HG02642 (cell line): ENCODE data around the gene NUBP2.

ENCODE experiments used
- ATAC-seq: cut with Tn5 transposase; IDR thresholded peaks from one replicate; pipeline ENCODE4 v1.9.1; 2021; ENCODE audit warnings: mild to moderate bottlenecking; ENCODE audit not compliant: unreplicated experiment, poor library complexity

NUBP2 gene

DNA sequence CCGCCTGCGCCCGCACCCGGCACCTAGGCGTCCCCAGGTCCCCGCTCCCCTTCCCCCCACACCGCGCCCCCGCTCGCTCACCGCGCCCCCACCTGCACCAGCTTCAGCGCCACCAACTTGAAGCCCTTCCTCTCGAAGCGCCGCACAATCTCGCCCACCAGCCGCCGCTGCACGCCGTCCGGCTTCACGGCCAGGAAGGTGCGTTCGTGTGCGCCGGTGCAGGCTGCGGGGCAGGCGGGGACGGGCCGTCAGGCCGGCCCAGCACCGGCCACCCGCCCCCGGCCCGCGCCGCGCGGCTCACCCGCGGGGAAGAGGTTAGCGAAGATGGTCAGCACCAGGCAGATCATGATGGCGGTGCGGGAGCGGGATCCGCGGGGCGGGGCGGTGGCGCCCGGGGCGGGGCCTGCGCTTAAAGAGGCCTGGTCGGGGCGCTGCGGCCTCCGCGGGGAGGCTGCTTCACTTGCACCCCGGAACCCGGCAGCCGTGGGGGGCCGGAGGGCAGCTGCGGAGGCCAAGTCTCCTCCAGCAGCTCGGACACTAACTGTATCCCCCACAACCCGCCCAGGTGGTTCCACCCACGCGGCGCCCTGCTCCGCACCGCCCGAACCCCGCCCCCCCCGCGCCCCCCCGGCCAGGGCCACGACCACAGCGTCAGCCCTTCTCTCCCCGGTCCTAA lies 11.4 kb upstream of the NUBP2 start, which contains the start of gene NME3:
Gene NME3 (minus strand): TSS at position 356 of the 676 bp plus-strand sequence. CDS start 9 bp downstream, at position 347.
- ATAC-seq: peak; percentile 32

DNA sequence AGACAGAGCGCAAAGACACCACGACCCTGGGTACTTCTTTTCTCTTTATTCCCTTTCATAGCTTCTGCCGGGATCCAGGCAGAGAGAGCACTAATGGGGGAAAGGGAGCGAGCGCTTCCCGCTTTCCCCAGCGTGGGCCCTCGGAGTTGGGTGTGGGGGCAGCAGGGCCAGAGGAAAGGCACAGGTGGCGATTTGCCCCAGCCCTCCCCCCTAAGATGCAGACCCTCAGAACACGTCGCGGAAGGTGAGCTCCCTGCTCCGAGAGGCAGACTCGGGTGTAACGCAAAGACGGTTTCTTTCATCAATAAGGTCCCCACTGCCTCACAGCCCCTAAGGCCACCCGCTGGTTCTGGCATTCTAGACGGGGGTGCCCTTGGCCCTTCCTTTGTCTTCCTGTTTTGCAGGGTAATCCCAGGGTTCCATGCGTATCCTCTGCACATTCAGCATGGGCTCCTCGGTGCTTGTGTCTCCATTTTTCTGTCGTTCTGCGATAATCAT lies 10.8 kb upstream of the NUBP2 start:
- ATAC-seq: no peak

DNA sequence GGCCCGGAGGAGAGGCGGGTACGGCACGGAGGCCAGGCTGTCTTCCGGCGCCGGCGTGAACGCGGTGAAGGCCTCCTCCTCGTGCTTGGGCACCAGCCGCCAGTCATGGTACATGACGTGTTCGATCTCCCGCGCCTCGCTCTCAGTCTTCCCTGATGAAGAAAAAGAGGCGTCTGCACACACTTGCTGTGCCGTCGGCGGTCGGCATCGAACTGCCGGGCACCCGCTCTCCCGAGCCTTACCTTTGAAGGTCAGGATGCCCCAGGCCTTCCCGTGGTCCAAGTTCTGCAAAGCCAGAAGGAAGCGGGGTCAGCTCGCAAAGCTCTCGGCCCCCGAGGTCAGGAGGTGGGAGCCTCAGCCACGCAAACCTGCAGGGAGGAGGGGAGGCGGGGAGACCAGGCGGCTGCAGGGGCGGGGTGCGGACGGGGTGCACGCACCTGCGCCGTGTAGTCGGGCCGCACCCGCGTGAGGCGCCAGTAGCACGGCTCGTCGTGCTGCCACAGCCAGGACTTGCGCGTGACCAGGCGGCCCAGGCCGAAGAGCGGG lies 10.3 kb upstream of the NUBP2 start, which contains the start of gene EME2:
Gene EME2 (plus strand): TSS at position 449 of the 546 bp plus-strand sequence. CDS start 418 bp downstream, outside the sequence.
- ATAC-seq: peak; percentile 9

DNA sequence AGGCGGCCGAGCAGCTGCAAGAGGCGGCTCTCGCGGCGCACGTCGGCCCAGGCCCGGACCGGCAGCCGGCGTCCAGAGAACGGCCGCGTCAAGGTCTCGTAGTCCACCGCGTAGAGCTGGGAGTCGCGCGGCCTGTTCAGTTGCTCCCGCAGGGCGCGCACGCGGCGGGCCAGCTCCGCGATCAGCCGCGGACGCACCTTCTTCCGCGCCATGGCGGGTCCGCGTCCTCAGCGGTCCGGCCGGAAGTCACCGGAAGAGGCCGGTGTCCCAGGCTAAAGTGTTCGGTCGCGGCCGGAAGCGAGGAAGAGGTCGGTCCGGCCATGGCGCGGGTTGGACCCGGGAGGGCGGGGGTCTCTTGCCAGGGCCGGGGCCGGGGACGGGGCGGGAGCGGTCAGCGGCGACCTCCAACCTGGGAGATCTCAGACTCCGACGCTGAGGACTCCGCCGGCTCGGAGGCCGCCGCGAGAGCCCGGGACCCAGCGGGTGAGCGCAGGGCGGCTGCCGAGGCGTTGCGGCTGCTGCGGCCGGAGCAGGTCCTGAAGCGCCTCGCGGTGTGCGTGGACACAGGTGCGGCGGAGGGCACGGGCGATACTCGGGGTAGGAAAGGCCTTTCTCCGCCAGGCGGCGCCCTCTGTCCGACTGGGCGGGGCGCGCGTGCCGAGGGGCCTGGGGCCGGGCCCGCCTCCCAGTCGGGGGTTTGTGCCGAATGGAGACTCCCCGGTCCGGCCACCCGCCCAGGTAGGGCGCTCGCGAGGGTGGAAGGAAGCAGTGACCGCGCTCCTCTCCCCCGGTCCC lies 9.7 kb upstream of the NUBP2 start, which contains the start of gene MRPS34:
Gene MRPS34 (minus strand): TSS at position 227 of the 795 bp plus-strand sequence. CDS start 15 bp downstream, at position 212.
- ATAC-seq: peak; percentile 48

DNA sequence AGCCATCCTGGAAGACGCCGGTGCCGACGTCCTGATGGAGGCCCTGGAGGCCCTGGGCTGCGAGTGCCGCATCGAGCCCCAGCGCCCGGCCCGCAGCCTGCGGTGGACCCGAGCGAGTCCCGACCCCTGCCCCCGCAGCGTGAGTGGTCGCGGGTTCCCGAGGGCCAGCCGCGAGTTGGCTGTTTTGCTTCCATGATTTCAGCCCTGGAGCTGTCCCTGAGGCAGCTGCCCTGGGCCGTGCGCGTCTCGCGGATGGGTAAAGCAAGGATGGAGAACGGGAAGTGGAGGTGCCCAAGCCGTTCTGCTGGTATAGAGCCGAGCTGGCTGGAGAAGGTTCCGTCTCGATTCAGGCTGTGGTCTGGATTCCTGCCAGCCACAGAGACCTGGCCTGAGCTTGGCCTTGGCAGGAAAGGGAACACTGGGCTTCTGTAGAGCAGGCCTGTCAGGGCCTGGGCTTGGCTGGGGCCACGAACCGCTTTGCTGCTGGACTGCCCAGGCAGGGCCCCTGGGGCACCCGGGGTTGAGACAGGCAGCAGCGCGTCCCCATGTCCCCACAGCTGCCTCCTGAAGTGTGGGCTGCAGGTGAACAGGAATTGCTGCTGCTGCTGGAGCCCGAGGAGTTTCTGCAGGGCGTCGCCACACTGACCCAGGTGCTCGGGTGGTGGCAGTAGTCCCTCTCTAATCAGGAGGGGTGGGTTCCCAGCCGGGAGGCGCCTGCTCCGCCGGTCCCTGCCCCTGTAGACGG lies 8.9 kb upstream of the NUBP2 start:
- no peak for ATAC-seq

DNA sequence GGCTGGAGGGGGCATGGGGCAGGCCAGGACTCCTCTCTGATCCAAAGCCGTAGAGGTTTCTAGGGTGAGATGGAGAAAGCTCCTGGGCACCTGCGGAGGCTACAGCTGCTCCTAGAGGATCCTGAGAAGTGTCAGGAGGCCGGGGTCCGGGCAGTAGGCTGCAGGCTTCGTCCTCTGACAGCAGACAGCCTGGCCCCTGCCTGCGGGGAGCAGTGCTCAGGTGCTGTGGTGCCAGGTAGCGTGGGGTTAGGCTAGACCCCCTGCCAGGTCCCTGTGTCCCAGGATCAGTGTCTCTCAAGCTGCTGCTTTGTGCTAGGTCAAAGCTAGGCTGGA lies 8.3 kb upstream of the NUBP2 start:
- ATAC-seq: no peak

DNA sequence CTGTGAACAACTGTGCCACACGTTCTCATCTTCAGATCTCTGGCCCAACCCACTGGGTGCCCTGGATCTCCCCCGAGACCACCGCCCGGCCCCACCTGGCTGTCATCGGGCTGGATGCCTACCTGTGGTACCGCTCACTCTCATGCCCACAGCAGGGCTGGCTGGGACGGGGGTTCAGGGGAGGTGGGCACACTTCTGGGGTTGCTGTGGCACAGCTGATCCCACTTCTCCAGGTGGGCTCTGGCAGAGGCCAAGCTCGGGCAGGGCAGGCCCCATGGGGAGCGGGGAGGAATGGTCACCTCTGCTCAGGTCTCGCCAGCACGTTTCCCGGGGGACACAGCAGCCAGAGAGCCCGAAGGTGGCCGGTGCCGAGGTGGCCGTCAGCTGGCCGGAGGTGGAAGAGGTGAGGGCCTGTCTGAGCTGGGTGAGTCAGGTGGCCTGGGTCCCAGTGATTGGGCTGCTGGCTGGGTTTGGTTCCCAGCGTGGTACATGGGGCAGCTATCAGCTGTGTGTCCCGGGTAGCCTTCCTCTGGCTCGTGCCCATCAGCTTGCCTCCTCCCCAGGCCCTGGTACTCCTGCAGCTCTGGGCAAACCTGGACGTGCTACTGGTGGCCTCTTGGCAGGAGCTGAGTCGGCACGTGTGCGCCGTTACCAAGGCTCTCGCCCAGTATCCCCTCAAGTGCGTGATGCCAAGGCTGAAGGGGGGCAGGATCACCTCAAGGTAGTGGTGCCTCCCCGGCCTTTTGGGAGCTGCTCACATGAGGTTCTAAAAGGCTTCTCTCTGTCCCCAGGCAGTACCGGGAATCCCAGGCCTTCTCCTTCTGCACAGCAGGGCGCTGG lies 7.5 kb upstream of the NUBP2 start:
- no peak for ATAC-seq

DNA sequence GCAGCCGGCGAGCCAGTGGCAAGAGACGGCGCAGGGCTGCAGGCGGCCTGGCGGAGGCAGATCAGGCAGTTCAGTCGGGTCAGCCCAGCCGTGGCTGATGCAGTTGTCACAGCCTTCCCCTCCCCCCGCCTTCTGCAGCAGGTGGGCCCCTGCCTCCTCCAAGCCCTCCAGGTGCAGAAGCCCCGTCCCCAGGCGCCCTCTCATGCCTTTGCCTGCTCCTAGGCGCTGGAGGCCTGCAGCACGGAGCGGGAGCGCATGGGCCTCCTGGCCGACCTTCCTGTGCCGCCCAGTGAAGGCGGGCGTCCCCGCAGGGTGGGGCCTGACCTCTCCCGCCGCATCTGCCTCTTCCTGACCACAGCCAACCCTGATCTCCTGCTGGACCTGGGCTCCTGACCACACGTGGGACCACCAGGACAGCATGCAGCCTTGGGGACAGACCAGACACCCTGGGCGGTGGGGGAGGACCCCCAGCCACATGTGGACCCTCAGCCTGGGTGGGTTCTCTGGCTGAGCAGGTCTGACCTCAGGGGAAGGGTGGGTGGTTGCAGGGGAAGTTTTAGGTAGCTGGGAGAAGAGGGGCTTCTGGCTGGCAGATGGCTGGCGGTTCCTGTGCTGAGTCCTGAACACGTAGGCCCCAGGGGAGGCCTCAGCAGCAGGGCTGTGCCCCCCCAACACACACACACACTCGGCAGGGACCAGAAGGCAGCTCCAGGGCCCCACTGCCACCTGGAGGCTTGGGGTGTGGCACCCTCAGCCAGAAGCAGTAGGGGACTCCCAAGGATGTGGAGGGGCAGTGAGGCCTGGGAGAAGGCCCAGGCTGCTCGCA lies 6.7 kb upstream of the NUBP2 start:
- ATAC-seq: no peak

DNA sequence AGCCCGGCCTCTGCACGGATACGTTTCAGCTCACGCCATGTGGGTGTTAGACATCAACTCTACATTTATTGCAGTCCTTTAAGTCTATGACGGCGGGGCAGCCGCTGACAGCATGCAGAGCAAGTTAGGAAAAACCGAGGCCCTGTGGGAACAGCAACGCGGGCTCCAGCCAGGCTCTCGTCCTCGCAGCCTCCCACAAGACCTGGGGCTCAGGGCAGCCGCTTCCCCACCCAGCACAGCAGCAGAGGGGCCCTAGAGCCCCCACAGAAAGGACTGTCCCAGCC lies 6.1 kb upstream of the NUBP2 start:
- no peak for ATAC-seq

DNA sequence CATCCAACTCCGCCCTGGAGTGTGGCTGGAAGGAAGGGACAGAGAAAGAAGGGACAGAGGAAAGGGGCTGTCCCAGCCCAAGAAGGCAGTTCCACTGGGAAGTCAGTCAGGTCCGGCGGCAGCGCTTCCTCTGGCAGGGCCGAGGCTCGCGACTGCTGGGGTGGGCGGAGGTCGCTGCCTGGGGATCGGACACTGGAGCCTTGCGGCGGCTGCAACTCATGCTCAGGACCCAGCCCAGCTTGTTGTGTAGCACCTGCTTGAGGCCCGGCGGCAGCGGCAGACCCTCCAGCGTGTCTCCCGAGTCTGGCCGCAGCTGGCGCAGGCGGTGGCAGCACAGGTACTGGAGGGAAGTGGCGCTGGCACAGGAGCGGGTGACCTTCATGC lies 5.8 kb upstream of the NUBP2 start:
- ATAC-seq: no peak

DNA sequence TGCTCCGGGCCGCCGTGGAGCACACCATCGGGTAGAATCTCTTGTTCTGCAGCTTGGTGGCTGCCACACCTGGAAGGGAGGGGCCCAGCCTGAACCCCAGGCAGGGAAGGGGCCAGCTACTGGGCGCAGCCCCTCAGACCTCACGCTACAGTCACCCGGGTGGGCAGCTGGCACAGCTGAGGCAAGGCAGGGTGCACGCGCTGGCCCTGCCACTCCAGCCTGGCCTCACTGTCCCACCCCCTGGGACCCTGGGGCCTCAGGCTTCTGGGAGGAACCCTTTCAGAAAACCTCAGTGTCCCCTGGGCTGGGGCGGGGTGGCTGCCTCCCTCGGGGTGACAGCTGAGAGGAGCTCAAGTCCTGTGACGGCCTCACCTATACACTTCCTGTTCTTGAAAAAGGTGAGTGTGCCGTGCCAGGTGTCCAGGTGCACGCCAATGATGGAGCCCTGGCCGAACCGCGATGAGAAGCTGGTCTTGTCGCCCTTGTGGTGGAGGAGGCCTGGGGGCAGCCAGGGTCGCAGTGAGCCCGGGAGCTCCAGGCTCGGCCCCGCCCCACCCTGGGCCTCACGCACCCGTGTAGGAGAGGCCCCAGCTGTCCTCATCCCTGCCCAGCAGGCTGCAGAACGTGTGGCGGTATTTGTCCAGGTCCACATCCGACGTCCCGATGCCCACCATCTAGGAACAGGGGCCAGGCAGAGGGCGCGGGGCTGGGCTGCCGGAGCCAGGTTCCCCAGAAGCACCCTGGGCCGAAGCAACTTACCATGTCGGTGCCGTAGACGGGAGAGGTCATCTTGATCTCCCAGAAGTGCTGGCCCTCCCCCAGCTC lies 5.2 kb upstream of the NUBP2 start:
- no peak for ATAC-seq

DNA sequence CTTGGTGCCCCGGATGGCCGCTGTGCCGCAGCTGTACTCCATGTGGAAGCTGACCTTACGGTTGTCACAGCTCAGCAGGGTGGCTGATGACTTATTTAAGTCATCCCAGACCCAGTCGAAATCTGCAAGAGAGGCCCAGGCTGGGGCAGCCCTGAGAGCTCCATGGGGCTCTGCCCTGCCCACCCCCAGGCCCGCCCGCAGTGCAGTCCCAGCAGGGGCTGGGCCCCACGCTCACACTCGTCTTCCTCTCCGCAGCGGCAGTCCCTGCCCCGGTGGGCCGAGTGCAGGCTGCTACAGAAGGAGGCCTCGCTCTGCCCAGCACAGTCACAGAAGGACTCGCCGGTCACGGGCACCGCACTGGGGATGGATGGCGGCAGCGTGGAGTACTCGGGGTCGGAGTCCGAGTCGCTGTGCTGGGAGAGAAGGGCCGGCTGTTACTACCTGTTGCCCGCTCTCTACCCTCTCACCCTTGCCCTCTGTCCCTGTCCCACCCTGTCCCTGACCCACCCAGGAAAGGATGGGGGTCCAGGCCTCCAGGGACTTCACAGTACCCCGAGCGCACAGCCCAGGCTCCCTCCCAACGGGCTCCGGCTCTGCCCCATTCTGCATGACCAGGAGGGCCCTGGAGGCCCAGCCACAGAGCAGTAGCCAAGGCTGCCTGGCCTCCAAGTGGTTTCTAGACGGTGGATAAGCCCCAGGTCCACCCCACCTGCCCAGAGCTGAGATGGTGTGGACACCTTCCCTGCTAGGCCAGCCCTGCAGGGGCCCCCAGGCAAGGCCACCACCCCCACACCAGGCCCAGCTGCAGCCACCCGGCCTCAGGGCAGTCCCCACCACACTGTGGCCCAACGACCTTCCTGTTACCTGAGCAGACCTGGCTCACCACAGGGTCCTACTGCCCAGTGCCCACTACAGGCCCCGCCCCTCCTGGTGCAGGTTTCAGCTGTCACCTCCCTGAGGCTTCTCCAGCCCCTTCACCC lies 4.3 kb upstream of the NUBP2 start:
- ATAC-seq: no peak

DNA sequence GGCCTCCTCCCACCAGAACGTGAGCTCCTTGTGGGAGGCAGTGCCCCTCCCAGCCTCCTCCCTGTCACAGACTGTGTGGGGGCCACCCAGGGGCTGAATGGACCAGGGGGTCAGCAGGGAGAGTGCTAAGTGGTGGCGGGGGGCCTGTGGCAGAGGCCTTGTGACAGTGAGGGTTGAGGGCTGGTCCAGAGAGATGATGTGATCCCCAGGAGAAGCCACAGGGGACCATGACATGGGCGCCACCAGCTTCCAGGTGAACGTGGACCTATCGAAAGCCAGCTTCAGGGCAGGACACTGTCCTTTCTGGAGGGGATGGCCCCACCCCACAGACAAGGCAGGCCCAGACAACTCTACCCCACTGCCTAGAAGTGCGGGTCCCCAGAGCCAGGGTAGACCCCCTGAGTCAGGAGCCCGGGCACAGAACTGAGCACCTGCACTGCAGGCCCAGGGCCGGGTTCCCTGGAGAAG lies 3.5 kb upstream of the NUBP2 start:
- no peak for ATAC-seq

DNA sequence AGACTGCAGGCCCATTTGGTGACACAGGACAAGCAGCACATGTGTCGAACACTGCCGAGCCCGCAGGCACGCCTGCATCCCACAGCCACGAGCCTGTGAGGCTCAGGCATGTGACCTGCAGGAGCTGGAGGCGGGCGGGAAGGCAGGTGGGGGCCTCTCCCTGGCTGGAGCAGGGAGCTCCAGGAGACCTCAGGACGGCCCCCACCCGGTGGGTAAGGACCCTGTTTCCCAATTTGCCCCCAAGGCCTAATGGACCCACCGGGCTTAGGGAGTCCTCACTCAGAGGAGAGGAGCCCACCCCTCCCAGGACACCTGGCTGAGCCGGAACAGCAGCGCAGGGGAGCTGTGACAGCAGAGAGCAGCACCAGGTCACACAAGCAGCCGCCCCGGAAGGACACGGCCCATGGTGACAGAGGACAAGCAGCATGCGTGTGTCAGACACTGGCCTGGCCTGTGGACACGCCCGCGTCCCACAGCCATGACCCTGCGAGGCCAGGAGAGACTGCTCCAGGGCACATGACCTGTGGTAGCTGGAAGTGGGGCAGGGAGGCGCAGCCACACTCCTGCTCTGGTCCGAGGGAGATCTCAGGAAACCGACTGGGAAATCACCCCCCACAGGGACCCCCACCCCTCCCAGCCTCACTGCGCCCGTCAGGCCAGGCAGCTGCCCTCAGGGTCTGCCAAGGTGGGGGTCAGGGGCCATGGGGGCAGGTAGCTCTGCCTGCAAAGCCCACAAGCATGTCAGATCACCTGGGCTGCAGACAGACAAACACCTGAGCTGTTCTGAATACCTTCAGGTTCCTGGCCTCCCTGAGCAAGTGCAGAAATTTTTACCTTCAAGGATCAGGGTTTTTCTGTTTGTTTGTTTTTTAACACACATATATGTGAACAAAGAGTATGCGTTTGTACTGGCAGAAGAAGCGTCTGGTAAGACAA lies 2.8 kb upstream of the NUBP2 start:
- ATAC-seq: no peak

DNA sequence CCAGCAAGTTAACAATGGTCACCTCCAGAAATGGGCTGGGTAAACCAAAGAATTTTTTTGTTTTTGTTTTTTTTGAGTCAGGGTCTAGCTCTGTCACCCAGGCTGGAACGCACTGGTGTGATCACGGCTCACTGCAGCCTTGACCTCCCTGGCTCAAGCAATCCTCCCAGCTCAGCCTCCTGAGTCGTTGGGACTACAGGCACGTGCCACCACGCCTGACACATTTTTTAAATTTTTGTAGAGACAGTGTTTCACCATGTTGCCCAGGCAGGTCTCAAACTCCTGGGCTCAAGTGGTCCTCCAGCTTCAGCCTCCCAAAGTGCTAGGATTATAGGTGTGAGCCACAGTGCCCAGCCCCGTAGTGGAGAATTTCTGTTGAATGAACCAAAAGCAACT lies 2.1 kb upstream of the NUBP2 start:
- ATAC-seq: no peak

DNA sequence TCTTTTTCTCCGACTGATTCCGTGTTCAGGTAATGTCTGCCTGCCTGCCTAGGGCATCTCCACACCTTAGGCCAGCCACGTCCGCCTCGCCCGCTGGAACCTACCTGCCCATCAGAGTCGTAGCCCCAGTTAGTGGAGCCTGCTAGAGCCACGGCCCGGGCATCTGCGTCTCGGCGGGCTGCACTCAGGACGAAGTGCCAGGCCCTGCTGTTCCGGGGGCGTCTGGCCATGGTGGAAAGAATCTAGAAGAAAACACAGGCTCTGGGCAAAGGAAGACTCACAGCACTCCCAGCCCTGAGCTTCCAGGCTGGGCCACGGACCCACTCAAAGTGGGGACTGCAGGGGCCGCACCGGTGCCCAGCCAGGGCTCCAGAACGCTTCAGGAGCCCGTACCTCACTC lies 1.5 kb upstream of the NUBP2 start:
- no peak for ATAC-seq
